HepG2 (cell line): Measurements from ENCODE around the gene KSR1. TPM values are rescaled to one million over a fixed set of nuclear protein-coding genes. Genes with fewer than 3 reads are reported as not detected.

Source experiments
- FOXJ3 ChIP-seq: sonication (generic); formaldehyde crosslinking; IDR thresholded peaks from 2 replicates; pipeline ENCODE4 v1.4.0; 2020; ENCODE audit warnings: missing genetic modification reagents, mild to moderate bottlenecking, borderline replicate concordance
- FOXO1 ChIP-seq: sonication (generic); formaldehyde crosslinking; IDR thresholded peaks from 2 replicates; pipeline ENCODE4 v1.4.0; 2020; ENCODE audit warnings: missing genetic modification reagents
- GATA4 ChIP-seq: sonication (generic); IDR thresholded peaks from 2 replicates; pipeline ENCODE4 v1.6.1; 2016; ENCODE audit warnings: antibody characterized with exemption, low read depth, borderline replicate concordance
- KLF13 ChIP-seq: sonication (generic); formaldehyde crosslinking; IDR thresholded peaks from 2 replicates; pipeline ENCODE4 v1.4.0; 2020; ENCODE audit warnings: mild to moderate bottlenecking, missing genetic modification reagents
- KLF15 ChIP-seq: sonication (generic); formaldehyde crosslinking; IDR thresholded peaks from 2 replicates; pipeline ENCODE4 v1.8.1; 2023; ENCODE audit warnings: borderline replicate concordance, mild to moderate bottlenecking, inconsistent platforms, missing genetic modification reagents, mixed read lengths
- MIER2 ChIP-seq: IDR thresholded peaks from 2 replicates; pipeline ENCODE4 v1.6.1; 2016; ENCODE audit warnings: missing biosample characterization, missing genetic modification reagents
- NONO ChIP-seq, 2 experiments: fragments of 450-650 bp in 1 of 2; sonication (generic) in 1 of 2; formaldehyde crosslinking in 1 of 2; IDR thresholded peaks in 1 of 2; conservative IDR thresholded peaks in 1 of 2; 2 replicates each; pipeline versions ENCODE4 v1.6.1 to v1.8.0; 2017 to 2022; ENCODE audit warnings: mild to moderate bottlenecking in 1 of 2, missing genetic modification reagents in 1 of 2, moderate library complexity in 1 of 2
- NR1H2 ChIP-seq: sonication (generic); formaldehyde crosslinking; IDR thresholded peaks from 2 replicates; pipeline ENCODE4 v1.8.1; 2022; ENCODE audit warnings: low read depth, missing genetic modification reagents, borderline replicate concordance
- STAT5B ChIP-seq: sonication (generic); formaldehyde crosslinking; IDR thresholded peaks from 2 replicates; pipeline ENCODE4 v1.4.0; 2020; ENCODE audit warnings: missing genetic modification reagents
- XRCC5 ChIP-seq: fragments of 200-400 bp; formaldehyde crosslinking; optimal IDR thresholded peaks from 2 replicates; pipeline ENCODE3; 2017; ENCODE audit warnings: mild to moderate bottlenecking, low read length
- ZFX ChIP-seq: sonication (generic); formaldehyde crosslinking; IDR thresholded peaks from 2 replicates; pipeline ENCODE4 v1.4.0; 2020; ENCODE audit warnings: mild to moderate bottlenecking, low read depth, missing genetic modification reagents, moderate library complexity
- ZNF224 ChIP-seq: sonication (generic); formaldehyde crosslinking; IDR thresholded peaks from 2 replicates; pipeline ENCODE4 v1.5.0; 2020; ENCODE audit warnings: mild to moderate bottlenecking, missing genetic modification reagents
- ZNF3 ChIP-seq: IDR thresholded peaks from 2 replicates; pipeline ENCODE4 v1.7.0; 2017; ENCODE audit warnings: inconsistent platforms
- ZNF430 ChIP-seq: sonication (generic); formaldehyde crosslinking; IDR thresholded peaks from 2 replicates; pipeline ENCODE4 v1.9.0; 2021; ENCODE audit warnings: mild to moderate bottlenecking, missing genetic modification reagents
- ZNF777 ChIP-seq: sonication (generic); formaldehyde crosslinking; IDR thresholded peaks from 2 replicates; pipeline ENCODE4 v1.4.0; 2020; ENCODE audit warnings: missing genetic modification reagents
- polyA plus RNA-seq, 8 experiments: library from polyadenylated mRNA; depleted of rRNA in 3 of 8; stranded (reverse) in 7 of 8; unstranded in 1 of 8; fragments of >200 nt; fragmentation: Illumina TruSeq in 4 of 8; extraction: Trizol in 4 of 8; gene quantifications; 2 replicates each; pipeline versions ENCODE4 v1.2.1 to v1.2.3, GENCODE V29; 2011 to 2016; ENCODE audit warnings: low read depth in 4 of 8, missing spikeins in 1 of 8, mixed read lengths in 1 of 8; ENCODE audit not compliant: insufficient read depth in 1 of 8
- total RNA-seq, 5 experiments: library from RNA; depleted of rRNA; stranded (reverse); fragments of >200 nt; fragmentation: Illumina TruSeq; extraction: Trizol; gene quantifications; 2 replicates each; pipeline ENCODE4 v1.2.3, GENCODE V29; 2016; ENCODE audit warnings: low read depth in 1 of 5
- TF ChIP-seq, protein P1 (sequence below): sonication (generic); formaldehyde crosslinking; conservative IDR thresholded peaks from 2 replicates; pipeline ENCODE4 v1.4.0; 2020; ENCODE audit warnings: missing genetic modification reagents
- TF ChIP-seq, protein P2 (sequence below): sonication (generic); formaldehyde crosslinking; IDR thresholded peaks from 2 replicates; pipeline ENCODE4 v1.4.0; 2020; ENCODE audit warnings: missing genetic modification reagents
- TF ChIP-seq, protein P3 (sequence below): sonication (generic); formaldehyde crosslinking; IDR thresholded peaks from 2 replicates; pipeline ENCODE4 v1.8.1; 2022; ENCODE audit warnings: low read depth, mild to moderate bottlenecking, missing genetic modification reagents
- TF ChIP-seq, protein P4 (sequence below): sonication (generic); formaldehyde crosslinking; IDR thresholded peaks from 2 replicates; pipeline ENCODE4 v1.4.0; 2020; ENCODE audit warnings: missing genetic modification reagents

KSR1 gene
- total and polyA plus RNA-seq, 2 of the 13 experiments (the other 11 are each of a cell fraction or from before 2014, with no cell fraction given), result 10.1 to 16.6 TPM

DNA sequence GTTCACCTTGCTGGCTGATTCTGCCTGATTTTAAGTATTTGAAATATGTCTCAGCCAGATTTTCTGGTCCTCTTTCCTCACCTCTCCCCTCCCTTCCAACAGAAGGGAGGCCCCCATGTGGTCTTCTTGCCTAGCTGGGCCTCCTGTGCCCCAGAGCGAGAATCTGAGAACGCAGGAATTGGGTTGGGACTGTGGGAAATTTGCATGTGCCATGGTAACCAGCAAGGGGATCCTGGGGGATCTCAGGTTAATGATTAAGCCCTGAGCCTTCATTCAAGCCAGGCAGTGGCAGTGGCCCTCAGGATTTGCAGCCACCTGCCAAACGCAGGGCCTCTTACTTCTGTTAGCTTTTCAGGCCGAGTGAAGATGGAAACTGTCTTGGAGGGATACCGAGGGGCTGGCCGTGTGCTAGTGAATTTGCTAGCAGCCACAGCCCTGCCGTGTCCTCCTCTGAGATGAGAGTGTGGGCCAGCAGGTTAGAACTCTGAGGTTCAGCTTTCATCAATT lies 40.2 kb downstream of the KSR1 start (continued):
- TF ChIP-seq STAT5B (no peak), GATA4 (0 out of 2 replicates have a peak, but pooled peaks have one; percentile 8), KLF15 (CRISPR knock-in tag) (no peak), ZNF430 (CRISPR knock-in tag) (no peak), XRCC5 (peak; percentile 23), NONO (IDR thresholded peaks at IDR 0.05) (no peak), NONO (CRISPR knock-in tag; conservative IDR thresholded peaks at IDR 0.05) (no peak), ZFX (CRISPR knock-in tag) (peak; percentile 66), NR1H2 (no peak), FOXJ3 (CRISPR knock-in tag) (no peak), ZNF3 (CRISPR knock-in tag) (no peak), FOXO1 (CRISPR knock-in tag) (no peak), ZNF224 (CRISPR knock-in tag) (no peak), ZNF777 (CRISPR knock-in tag) (no peak), MIER2 (CRISPR knock-in tag) (no peak), KLF13 (no peak)
- TF ChIP-seq, protein P1, sequence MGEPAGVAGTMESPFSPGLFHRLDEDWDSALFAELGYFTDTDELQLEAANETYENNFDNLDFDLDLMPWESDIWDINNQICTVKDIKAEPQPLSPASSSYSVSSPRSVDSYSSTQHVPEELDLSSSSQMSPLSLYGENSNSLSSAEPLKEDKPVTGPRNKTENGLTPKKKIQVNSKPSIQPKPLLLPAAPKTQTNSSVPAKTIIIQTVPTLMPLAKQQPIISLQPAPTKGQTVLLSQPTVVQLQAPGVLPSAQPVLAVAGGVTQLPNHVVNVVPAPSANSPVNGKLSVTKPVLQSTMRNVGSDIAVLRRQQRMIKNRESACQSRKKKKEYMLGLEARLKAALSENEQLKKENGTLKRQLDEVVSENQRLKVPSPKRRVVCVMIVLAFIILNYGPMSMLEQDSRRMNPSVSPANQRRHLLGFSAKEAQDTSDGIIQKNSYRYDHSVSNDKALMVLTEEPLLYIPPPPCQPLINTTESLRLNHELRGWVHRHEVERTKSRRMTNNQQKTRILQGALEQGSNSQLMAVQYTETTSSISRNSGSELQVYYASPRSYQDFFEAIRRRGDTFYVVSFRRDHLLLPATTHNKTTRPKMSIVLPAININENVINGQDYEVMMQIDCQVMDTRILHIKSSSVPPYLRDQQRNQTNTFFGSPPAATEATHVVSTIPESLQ, result no peak
- TF ChIP-seq, protein P2, sequence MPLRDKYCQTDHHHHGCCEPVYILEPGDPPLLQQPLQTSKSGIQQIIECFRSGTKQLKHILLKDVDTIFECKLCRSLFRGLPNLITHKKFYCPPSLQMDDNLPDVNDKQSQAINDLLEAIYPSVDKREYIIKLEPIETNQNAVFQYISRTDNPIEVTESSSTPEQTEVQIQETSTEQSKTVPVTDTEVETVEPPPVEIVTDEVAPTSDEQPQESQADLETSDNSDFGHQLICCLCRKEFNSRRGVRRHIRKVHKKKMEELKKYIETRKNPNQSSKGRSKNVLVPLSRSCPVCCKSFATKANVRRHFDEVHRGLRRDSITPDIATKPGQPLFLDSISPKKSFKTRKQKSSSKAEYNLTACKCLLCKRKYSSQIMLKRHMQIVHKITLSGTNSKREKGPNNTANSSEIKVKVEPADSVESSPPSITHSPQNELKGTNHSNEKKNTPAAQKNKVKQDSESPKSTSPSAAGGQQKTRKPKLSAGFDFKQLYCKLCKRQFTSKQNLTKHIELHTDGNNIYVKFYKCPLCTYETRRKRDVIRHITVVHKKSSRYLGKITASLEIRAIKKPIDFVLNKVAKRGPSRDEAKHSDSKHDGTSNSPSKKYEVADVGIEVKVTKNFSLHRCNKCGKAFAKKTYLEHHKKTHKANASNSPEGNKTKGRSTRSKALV (CRISPR knock-in tag), result no peak
- TF ChIP-seq, protein P3, sequence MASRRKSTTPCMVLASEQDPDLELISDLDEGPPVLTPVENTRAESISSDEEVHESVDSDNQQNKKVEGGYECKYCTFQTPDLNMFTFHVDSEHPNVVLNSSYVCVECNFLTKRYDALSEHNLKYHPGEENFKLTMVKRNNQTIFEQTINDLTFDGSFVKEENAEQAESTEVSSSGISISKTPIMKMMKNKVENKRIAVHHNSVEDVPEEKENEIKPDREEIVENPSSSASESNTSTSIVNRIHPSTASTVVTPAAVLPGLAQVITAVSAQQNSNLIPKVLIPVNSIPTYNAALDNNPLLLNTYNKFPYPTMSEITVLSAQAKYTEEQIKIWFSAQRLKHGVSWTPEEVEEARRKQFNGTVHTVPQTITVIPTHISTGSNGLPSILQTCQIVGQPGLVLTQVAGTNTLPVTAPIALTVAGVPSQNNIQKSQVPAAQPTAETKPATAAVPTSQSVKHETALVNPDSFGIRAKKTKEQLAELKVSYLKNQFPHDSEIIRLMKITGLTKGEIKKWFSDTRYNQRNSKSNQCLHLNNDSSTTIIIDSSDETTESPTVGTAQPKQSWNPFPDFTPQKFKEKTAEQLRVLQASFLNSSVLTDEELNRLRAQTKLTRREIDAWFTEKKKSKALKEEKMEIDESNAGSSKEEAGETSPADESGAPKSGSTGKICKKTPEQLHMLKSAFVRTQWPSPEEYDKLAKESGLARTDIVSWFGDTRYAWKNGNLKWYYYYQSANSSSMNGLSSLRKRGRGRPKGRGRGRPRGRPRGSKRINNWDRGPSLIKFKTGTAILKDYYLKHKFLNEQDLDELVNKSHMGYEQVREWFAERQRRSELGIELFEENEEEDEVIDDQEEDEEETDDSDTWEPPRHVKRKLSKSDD (CRISPR knock-in tag), result no peak
- TF ChIP-seq, protein P4, sequence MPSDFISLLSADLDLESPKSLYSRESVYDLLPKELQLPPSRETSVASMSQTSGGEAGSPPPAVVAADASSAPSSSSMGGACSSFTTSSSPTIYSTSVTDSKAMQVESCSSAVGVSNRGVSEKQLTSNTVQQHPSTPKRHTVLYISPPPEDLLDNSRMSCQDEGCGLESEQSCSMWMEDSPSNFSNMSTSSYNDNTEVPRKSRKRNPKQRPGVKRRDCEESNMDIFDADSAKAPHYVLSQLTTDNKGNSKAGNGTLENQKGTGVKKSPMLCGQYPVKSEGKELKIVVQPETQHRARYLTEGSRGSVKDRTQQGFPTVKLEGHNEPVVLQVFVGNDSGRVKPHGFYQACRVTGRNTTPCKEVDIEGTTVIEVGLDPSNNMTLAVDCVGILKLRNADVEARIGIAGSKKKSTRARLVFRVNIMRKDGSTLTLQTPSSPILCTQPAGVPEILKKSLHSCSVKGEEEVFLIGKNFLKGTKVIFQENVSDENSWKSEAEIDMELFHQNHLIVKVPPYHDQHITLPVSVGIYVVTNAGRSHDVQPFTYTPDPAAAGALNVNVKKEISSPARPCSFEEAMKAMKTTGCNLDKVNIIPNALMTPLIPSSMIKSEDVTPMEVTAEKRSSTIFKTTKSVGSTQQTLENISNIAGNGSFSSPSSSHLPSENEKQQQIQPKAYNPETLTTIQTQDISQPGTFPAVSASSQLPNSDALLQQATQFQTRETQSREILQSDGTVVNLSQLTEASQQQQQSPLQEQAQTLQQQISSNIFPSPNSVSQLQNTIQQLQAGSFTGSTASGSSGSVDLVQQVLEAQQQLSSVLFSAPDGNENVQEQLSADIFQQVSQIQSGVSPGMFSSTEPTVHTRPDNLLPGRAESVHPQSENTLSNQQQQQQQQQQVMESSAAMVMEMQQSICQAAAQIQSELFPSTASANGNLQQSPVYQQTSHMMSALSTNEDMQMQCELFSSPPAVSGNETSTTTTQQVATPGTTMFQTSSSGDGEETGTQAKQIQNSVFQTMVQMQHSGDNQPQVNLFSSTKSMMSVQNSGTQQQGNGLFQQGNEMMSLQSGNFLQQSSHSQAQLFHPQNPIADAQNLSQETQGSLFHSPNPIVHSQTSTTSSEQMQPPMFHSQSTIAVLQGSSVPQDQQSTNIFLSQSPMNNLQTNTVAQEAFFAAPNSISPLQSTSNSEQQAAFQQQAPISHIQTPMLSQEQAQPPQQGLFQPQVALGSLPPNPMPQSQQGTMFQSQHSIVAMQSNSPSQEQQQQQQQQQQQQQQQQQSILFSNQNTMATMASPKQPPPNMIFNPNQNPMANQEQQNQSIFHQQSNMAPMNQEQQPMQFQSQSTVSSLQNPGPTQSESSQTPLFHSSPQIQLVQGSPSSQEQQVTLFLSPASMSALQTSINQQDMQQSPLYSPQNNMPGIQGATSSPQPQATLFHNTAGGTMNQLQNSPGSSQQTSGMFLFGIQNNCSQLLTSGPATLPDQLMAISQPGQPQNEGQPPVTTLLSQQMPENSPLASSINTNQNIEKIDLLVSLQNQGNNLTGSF (CRISPR knock-in tag), result no peak
